ENCODE data around the gene ZNF423.

Gene ZNF423

GRCh38 chr16:49490321-49490705 lies 365.6 kb downstream of the ZNF423 start:
- no peak for TF ChIP-seq CTCF (IDR thresholded peaks at IDR 0.05; ENCODE audit: insufficient read depth, low read depth, low read length, missing control alignments)
- H3K4me3 ChIP-seq (ENCODE audit: low read depth, low read length): no peak overlapping the region
- DNase-seq (ENCODE audit: low read depth): no peak

GRCh38 chr16:49489686-49490320 lies 366.1 kb downstream of the ZNF423 start:
- H3K4me3 ChIP-seq (ENCODE audit: low read depth, low read length): no peak overlapping the region
- TF ChIP-seq CTCF (IDR thresholded peaks at IDR 0.05; ENCODE audit: insufficient read depth, low read depth, low read length, missing control alignments): peak; percentile 13
- DNase-seq (ENCODE audit: low read depth): no peak

- no peak for DNase-seq (ENCODE audit: low read depth)
- TF ChIP-seq CTCF (IDR thresholded peaks at IDR 0.05; ENCODE audit: insufficient read depth, low read depth, low read length, missing control alignments): no peak
- H3K4me3 ChIP-seq (ENCODE audit: low read depth, low read length): no peak overlapping the region
Observed at GRCh38 chr16:49488740-49489525, 367.0 kb downstream of the ZNF423 start.

GRCh38 chr16:49488336-49488735 lies 367.6 kb downstream of the ZNF423 start:
- H3K4me3 ChIP-seq (ENCODE audit: low read depth, low read length): no peak overlapping the region
- no peak for DNase-seq (ENCODE audit: low read depth)
- no peak for TF ChIP-seq CTCF (IDR thresholded peaks at IDR 0.05; ENCODE audit: insufficient read depth, low read depth, low read length, missing control alignments)

GRCh38 chr16:49487746-49488145 lies 368.2 kb downstream of the ZNF423 start:
- DNase-seq (ENCODE audit: low read depth): no peak
- no peak overlapping the region for H3K4me3 ChIP-seq (ENCODE audit: low read depth, low read length)
- TF ChIP-seq CTCF (IDR thresholded peaks at IDR 0.05; ENCODE audit: insufficient read depth, low read depth, low read length, missing control alignments): no peak

- no peak for DNase-seq (ENCODE audit: low read depth)
- H3K4me3 ChIP-seq (ENCODE audit: low read depth, low read length): no peak overlapping the region
- no peak for TF ChIP-seq CTCF (IDR thresholded peaks at IDR 0.05; ENCODE audit: insufficient read depth, low read depth, low read length, missing control alignments)
Observed at GRCh38 chr16:49486400-49486799, 369.5 kb downstream of the ZNF423 start.
